OCI-LY1 (cell line): Measurements from ENCODE around the gene SUSD3.

Experiments used
- EZH2 ChIP-seq: fragments of 200-600 bp; sonication (generic), shearing (Covaris generic); IDR thresholded peaks from 2 replicates; pipeline ENCODE4 v1.8.0; 2017; ENCODE audit warnings: borderline replicate concordance, mixed run types, mild to moderate bottlenecking, antibody characterized with exemption, low read length, moderate library complexity, mixed read lengths
- TF ChIP-seq, protein P1 (sequence below): fragments of 200-600 bp; sonication (generic), shearing (Covaris generic); IDR thresholded peaks from 2 replicates; pipeline ENCODE4 v1.5.1; 2017; ENCODE audit warnings: mild to moderate bottlenecking, antibody characterized with exemption, low read length, moderate library complexity, mixed read lengths

DNA sequence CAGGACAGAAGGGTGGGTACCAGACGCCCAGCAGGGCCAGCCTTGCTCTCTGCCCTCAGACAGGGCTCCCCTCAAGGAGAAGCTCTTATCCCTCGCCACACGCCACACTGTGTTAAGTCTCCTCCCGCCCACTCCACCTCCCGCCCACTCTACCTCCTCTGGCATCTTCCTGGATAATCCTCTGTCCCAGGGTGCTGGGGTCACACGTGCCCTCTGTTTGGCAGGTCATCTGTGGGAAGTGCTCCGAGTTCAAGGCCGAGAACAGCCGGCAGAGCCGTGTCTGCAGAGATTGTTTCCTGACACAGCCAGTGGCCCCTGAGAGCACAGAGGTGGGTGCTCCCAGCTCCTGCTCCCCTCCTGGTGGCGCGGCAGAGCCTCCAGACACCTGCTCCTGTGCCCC, 26.0 kb upstream of the SUSD3 start:
- TF ChIP-seq, protein P1, sequence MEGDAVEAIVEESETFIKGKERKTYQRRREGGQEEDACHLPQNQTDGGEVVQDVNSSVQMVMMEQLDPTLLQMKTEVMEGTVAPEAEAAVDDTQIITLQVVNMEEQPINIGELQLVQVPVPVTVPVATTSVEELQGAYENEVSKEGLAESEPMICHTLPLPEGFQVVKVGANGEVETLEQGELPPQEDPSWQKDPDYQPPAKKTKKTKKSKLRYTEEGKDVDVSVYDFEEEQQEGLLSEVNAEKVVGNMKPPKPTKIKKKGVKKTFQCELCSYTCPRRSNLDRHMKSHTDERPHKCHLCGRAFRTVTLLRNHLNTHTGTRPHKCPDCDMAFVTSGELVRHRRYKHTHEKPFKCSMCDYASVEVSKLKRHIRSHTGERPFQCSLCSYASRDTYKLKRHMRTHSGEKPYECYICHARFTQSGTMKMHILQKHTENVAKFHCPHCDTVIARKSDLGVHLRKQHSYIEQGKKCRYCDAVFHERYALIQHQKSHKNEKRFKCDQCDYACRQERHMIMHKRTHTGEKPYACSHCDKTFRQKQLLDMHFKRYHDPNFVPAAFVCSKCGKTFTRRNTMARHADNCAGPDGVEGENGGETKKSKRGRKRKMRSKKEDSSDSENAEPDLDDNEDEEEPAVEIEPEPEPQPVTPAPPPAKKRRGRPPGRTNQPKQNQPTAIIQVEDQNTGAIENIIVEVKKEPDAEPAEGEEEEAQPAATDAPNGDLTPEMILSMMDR: no peak
- TF ChIP-seq EZH2: no peak
